Heart left ventricle (tissue), 16 donors: Measurements from ENCODE around the gene TMEM89. TPM values are rescaled to one million over a fixed set of nuclear protein-coding genes. Genes with fewer than 3 reads are reported as not detected.

Experiments used
- ATAC-seq, 4 donors: fragments of 200-7000 bp; cut with Tn5 transposase; one replicate each; pipeline ENCODE4 v1.9.1; 2020 to 2022; ENCODE audit warnings: moderate library complexity in 4 of 4, mild to moderate bottlenecking in 3 of 4, moderate number of reproducible peaks in 1 of 4
- DNase-seq, 5 donors: peaks; one replicate each; pipeline ENCODE4 v3.0.0-alpha.2; 2020
- H3K27ac ChIP-seq, 12 donors: fragments of 200-600 bp; sonication (generic) in 4 of 12; one replicate each; pipeline versions ENCODE4 v1.5.0 to v1.8.0; 2016 to 2022; ENCODE audit warnings: mild to moderate bottlenecking in 2 of 12
- H3K27me3 ChIP-seq, 9 donors: fragments of 200-600 bp; sonication (generic) in 2 of 9; one replicate each; pipeline versions ENCODE4 v1.5.1 to v1.8.0; 2016 to 2022; ENCODE audit warnings: mild to moderate bottlenecking in 3 of 9
- H3K36me3 ChIP-seq, 9 donors: fragments of 200-600 bp; sonication (generic) in 2 of 9; one replicate each; pipeline versions ENCODE4 v1.5.0 to v1.8.0; 2018 to 2022; ENCODE audit warnings: mild to moderate bottlenecking in 2 of 9
- H3K4me1 ChIP-seq, 12 donors: fragments of 200-600 bp; sonication (generic) in 4 of 12; one replicate each; pipeline versions ENCODE4 v1.5.0 to v1.8.0; 2016 to 2022; ENCODE audit warnings: mild to moderate bottlenecking in 3 of 12
- H3K4me3 ChIP-seq, 12 donors: fragments of 200-600 bp; sonication (generic) in 4 of 12; one replicate each; pipeline versions ENCODE4 v1.5.0 to v1.8.0; 2017 to 2022; ENCODE audit warnings: mild to moderate bottlenecking in 9 of 12, moderate library complexity in 4 of 12
- H3K9me3 ChIP-seq, 12 donors: fragments of 200-600 bp; sonication (generic) in 4 of 12; one replicate each; pipeline versions ENCODE4 v1.5.0 to v1.8.0; 2016 to 2022; ENCODE audit warnings: mild to moderate bottlenecking in 1 of 12
- CTCF ChIP-seq, 12 donors: fragments of 200-600 bp; sonication (generic) in 4 of 12; IDR thresholded peaks; one replicate each; pipeline versions ENCODE4 v1.5.0 to v1.8.0; 2018 to 2022; ENCODE audit warnings: antibody characterized with exemption in 12 of 12, mild to moderate bottlenecking in 5 of 12
- POLR2A ChIP-seq, 2 donors: fragments of 450-650 bp; IDR thresholded peaks; one replicate each; pipeline ENCODE4 v1.6.1; 2017; ENCODE audit warnings: antibody characterized with exemption in 2 of 2, mild to moderate bottlenecking in 2 of 2, moderate library complexity in 2 of 2
- WGBS, 4 donors: extraction: QIAGEN DNeasy Blood & Tissue Kit in 2 of 4; methylation state at CpG; one replicate each; pipeline versions ENCODE4 v1.1.5 to v1.1.7; 2013 to 2018; 5-methylcytosine and 5-hydroxymethylcytosine counted together
- intact Hi-C, 10 donors: fragments of 100-400 bp; cut with DNase I; formaldehyde crosslinking; loops; one replicate each; pipeline versions ENCODE4 v1.11.1 to v1.14.2; 2022
- polyA plus RNA-seq, 2 donors: library from polyadenylated mRNA; stranded (reverse); fragments of 200-250 nt; gene quantifications; one replicate each; pipeline ENCODE4 v1.2.3, GENCODE V29; 2013
- total RNA-seq, 9 donors: library from RNA; depleted of rRNA in 2 of 9; stranded (reverse); fragments of >200 nt in 2 of 9; fragmentation: NEBNext Ultra II Directional in 3 of 9; extraction: Animal tissue kit (Norgen Biotek cat#: 25700) in 3 of 9; gene quantifications; one replicate each; pipeline versions ENCODE4 v1.1.0 to v1.2.4, GENCODE V29; 2016 to 2023
- donor health status: ischemic (EF 13 %, LVEDD 7.1; RV severe dilation, severe dysfunction).
- donor health status: healthy with polysubstance abuse.
- donor health status: DM: no; HTN: yes; CAD: no.
- donor health status: DM: no; HTN: no; CAD: no.
- donor health status: ischemic (EF 25% LVEDD 6.9; RV normal size, moderate dysfunction).
- donor health status: ischemic (EF 25% LVEDD 5.7; RV mildly dilated, moderate dysfunction).
- donor health status: healthy.
- donor health status: DM: yes; HTN: yes; CAD: no.
- donor health status: ischemic (EF 35%, LVEDD 5.7; RV mildly dilated, moderate dysfunction).
- donor health status: nonischemic (EF 11% LVEDD 7.7; RV severe dilation, severe dysfunction).
- donor health status: DM: yes; HTN: yes; CAD: no.
- donor health status: PGD.
- donor health status: ischemic (EF 29% LVEDD 5.4; RV normal size, mild dysfunction).
- donor health status: nonischemic (EF 23%, LVEDD 6.1; RV moderate dilation, normal function).

TMEM89 gene
- total and polyA plus RNA-seq, 11 donors: not detected

GRCh38 chr3:48648188-48648850, 26.8 kb upstream of the TMEM89 start:
- ATAC-seq (no peak), DNase-seq (no peak)
- Histone ChIP-seq H3K27me3 (no peaks in the 10 kb centered on the region), H3K4me1 (no peaks in the 10 kb centered on the region), H3K4me3 (no peak overlapping the region), H3K9me3 (no peaks in the 10 kb centered on the region), H3K36me3 (no peaks in the 10 kb centered on the region), H3K27ac (no peak overlapping the region)
- no peak for TF ChIP-seq CTCF (IDR thresholded peaks at IDR 0.05)
- no peak for TF ChIP-seq POLR2A (IDR thresholded peaks at IDR 0.05)
- intact Hi-C loops: no loop called here
- 92 to 96% (median 94%) methylated on average over 11 to 15 of the region's 15 CpGs for WGBS, 4 donors

GRCh38 chr3:48647714-48648113, 26.1 kb upstream of the TMEM89 start:
- intact Hi-C loops: no loop called here
- Histone ChIP-seq H3K36me3 (no peaks in the 10 kb centered on the region), H3K4me3 (no peak overlapping the region), H3K27ac (no peak overlapping the region), H3K9me3 (no peaks in the 10 kb centered on the region), H3K27me3 (no peaks in the 10 kb centered on the region), H3K4me1 (no peaks in the 10 kb centered on the region)
- no peak for ATAC-seq
- no peak for TF ChIP-seq POLR2A (IDR thresholded peaks at IDR 0.05)
- no peak for TF ChIP-seq CTCF (IDR thresholded peaks at IDR 0.05)
- WGBS, 4 donors: 82 to 91% (median 88%) methylated on average over 9 of the region's 9 CpGs
- no peak for DNase-seq

- intact Hi-C loops: no loop called here
- Histone ChIP-seq H3K4me1 (no peaks in the 10 kb centered on the region), H3K36me3 (no peaks in the 10 kb centered on the region), H3K27me3 (no peaks in the 10 kb centered on the region), H3K9me3 (no peaks in the 10 kb centered on the region), H3K4me3 (no peak overlapping the region), H3K27ac (no peak overlapping the region)
- no peak for ATAC-seq
- DNase-seq: no peak
- WGBS, 4 donors: 92 to 94% (median 92%) methylated on average over 21 to 22 of the region's 22 CpGs
- TF ChIP-seq POLR2A (IDR thresholded peaks at IDR 0.05) (no peak), CTCF (IDR thresholded peaks at IDR 0.05) (no peak)
These were observed 23.6 kb upstream of the TMEM89 start for GRCh38 chr3:48644898-48645760.

GRCh38 chr3:48642605-48643004, 21.0 kb upstream of the TMEM89 start:
- Histone ChIP-seq H3K36me3 (no peaks in the 10 kb centered on the region), H3K9me3 (no peaks in the 10 kb centered on the region), H3K4me3 (no peak overlapping the region), H3K27ac (no peak overlapping the region), H3K4me1 (no peaks in the 10 kb centered on the region), H3K27me3 (no peaks in the 10 kb centered on the region)
- DNase-seq (no peak), ATAC-seq (no peak)
- intact Hi-C loops: no loop called here
- WGBS, 4 donors: 92 to 100% (median 93%) methylated on average over 3 to 12 of the region's 12 CpGs
- TF ChIP-seq CTCF (IDR thresholded peaks at IDR 0.05) (no peak), POLR2A (IDR thresholded peaks at IDR 0.05) (no peak)
